Smooth muscle cell of the brain vasculature (primary cell): Measurements from ENCODE around the gene FAM217B.

Experiments used
- DNase-seq: peaks from one replicate; pipeline ENCODE4 v3.0.0-alpha.2; 2012; ENCODE audit warnings: low read depth, low spot score

FAM217B gene

GRCh38 chr20:59976156-59976782 lies 36.1 kb downstream of the FAM217B start:
- no peak for DNase-seq

DNA sequence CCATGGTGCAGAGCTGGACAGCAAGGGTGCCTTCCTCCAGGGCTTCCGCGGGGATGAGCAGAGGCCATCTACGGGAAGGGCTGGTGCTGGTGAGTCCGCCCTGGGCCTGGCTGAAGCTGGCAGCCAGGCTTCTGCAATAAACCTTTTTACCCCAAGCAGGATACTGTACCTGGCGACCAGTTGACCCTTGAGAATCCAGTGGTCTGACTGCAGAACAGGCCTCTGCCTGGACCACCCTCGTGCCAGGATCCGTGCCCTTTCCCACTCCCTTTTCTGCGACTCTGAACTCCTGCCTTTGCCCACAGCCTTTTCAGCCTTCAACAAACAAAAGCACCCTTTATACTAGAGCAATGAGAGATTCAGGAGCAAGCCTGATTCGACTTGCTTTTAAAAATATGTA lies 36.9 kb downstream of the FAM217B start:
- DNase-seq, result no peak

- no peak for DNase-seq
Observed at GRCh38 chr20:59983076-59983475, 42.9 kb downstream of the FAM217B start.

DNA sequence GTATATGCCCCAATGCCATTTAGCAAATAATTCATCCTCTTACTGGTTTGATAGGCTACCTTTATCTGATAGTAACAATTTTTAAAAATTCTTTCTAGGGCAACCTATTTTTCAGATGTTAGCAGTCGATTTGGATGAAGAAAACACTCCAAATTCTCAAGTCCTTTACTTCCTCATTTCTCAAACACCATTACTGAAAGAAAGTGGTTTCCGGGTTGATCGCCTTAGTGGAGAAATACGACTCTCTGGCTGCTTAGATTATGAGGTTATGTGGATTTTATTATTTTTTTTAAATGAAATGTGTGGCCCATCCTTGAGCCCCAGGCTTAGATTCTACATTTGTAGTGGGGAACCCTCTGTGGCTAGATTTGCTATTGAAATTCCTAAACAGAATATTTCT lies 44.4 kb downstream of the FAM217B start:
- DNase-seq, result no peak

GRCh38 chr20:59985164-59985563 lies 45.0 kb downstream of the FAM217B start:
- no peak for DNase-seq

DNA sequence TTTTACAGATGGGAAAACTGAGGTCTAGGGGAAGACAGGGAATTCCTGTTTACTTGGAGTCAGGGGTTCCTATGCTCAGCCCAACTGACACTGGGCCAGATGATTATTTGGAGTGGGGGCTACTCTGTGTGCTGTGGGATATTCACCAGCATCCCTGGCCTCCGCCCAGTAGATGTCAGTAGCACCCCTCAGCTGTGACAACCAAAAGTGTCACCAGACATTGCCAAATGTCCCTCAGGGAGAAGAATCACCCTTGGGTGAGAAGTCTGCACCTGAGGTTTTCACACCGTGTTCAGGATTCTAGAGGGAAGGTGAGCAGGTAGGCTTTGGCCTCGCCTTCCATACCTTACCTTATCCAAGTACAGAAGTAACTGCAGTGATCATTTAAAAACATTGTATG lies 45.7 kb downstream of the FAM217B start:
- no peak for DNase-seq

DNA sequence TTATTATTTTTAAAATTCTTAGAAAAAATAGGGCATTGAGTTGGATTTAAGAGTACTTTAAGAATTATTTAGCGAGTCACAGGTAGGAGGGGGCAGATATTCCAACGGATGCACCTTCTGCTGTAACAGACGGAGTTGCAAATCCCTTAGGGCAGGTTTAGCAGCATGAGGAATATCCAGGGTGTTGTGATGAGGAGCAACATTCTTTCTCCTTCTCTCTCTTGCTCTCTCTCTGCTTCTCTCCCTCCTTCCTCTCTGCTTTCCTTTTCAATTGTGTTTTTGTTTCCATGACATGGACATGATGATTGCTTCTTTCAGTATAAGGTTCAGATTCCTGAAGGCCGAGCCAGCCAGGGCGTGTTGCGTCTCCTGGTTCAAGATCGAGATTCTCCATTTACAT lies 46.9 kb downstream of the FAM217B start:
- no peak for DNase-seq

- DNase-seq, result no peak
Observed at GRCh38 chr20:59988141-59988540, 48.0 kb downstream of the FAM217B start.

- no peak for DNase-seq
Observed at GRCh38 chr20:59992526-59993084, 52.4 kb downstream of the FAM217B start.

DNA sequence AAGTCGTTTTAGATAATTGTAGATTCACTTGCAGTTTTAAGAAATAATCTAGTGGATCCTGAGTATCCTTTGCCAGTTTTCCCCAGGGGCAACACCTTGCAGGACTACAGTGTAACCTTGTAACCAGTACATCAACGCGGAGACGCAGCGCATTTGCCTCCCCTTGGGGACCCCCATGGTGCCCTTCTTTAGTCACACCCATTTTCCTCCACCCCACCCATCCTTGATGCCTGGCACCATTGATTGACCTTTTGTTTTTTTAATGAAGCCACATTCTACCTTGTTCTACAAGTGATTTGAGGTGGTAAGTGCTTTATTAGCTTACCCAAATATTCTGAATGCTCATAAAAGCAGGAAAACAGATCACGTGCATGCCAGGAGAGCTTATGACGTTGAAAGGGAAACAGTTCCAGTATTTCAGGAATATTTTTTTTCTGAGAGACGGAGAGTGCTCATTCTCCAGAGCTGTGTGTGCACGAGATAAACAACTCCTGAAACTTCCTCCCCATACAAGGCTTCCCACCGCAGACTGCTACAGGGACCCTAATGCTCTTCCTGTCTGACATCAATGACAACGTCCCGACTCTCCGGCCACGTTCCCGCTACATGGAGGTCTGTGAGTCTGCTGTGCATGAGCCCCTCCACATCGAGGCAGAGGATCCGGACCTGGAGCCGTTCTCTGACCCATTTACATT lies 53.7 kb downstream of the FAM217B start:
- DNase-seq, result no peak

DNA sequence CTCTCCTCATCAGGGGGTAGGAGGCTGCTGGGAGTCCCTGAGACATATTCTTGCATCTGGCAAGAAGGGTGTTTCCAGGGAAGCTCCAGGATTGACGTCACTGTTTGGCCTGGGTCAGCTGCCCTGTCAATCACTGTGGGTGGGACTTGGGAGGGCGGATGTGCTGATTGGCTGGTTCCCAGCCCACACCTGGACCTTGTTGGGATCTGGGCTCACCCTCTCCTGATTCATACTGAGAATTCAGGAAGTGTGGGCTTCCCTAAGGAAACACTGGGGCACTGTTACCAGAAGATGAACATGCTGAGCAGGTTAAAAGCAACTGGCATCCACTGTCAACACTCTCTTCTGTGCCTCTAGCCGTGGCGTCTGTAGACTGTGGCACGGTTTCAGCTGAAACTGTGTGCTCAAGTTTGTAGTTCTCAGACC lies 54.5 kb downstream of the FAM217B start:
- DNase-seq, result no peak

DNA sequence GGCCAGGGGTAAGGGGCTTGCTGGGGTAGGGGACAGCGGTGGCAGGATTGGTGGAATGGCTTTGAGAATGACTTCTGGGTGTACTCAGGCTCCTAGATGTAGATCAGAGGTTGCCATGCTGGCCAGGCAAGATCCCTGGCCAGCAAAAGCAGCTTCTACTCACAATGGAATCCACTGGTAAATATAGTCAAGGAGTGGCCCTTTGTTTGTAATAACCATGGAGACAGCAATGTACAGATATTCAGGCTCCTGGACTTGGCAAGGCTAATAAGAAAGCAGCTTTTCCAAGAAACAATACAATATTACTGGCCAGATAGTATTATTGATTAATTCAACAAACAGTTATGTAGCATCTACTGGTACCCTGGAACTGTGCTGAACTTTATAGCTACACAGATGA lies 55.9 kb downstream of the FAM217B start:
- DNase-seq, result no peak

- DNase-seq, result no peak
Observed at GRCh38 chr20:59997896-59998295, 57.7 kb downstream of the FAM217B start.
